K562 (cell line): Measurements from ENCODE around the gene SOAT2. TPM values are rescaled to one million over a fixed set of nuclear protein-coding genes. Genes with fewer than 3 reads are reported as not detected.
A peak's percentile ranks its signal among the peaks of the same experiment; 100 is the strongest.

ENCODE experiments used
- ARID3A ChIP-seq: IDR thresholded peaks from 2 replicates; pipeline ENCODE4 v1.6.1; 2012; ENCODE audit warnings: low read depth, low read length, improper control_type of control experiment, borderline replicate concordance
- CBX8 ChIP-seq: fragments of 200-600 bp; sonication (generic); IDR thresholded peaks from 2 replicates; pipeline ENCODE4 v1.6.1; 2012; ENCODE audit warnings: borderline replicate concordance, mixed run types, low read depth, mild to moderate bottlenecking, moderate library complexity, mixed read lengths, low read length, control low read depth, inconsistent platforms; ENCODE audit not compliant: poor library complexity, severe bottlenecking; ENCODE audit errors: extremely low read depth
- CHD1 ChIP-seq: fragments of 200-600 bp; sonication (generic); IDR thresholded peaks from one replicate; pipeline ENCODE4 v1.6.1; 2012; ENCODE audit warnings: mild to moderate bottlenecking, moderate library complexity, low read length, inconsistent platforms
- CHD4 ChIP-seq: fragments of 200-600 bp; sonication (generic); IDR thresholded peaks from 3 replicates; pipeline ENCODE4 v1.6.1; 2012; ENCODE audit warnings: low read depth, mild to moderate bottlenecking, mixed read lengths, low read length, inconsistent platforms; ENCODE audit not compliant: insufficient read depth, insufficient replicate concordance, poor library complexity, severe bottlenecking
- GABPA ChIP-seq: fragments of 200-800 bp; sonication (Bioruptor generic); conservative IDR thresholded peaks from 2 replicates; pipeline ENCODE4 v1.6.1; 2016; ENCODE audit warnings: low read depth, missing genetic modification characterization, missing compliant biosample characterization
- GABPB1 ChIP-seq: sonication (generic); formaldehyde crosslinking; IDR thresholded peaks from 2 replicates; pipeline ENCODE4 v1.8.0; 2022; ENCODE audit warnings: mild to moderate bottlenecking, missing genetic modification reagents
- GATAD2B ChIP-seq: fragments of 450-650 bp; IDR thresholded peaks from 2 replicates; pipeline ENCODE4 v1.6.1; 2017; ENCODE audit warnings: mild to moderate bottlenecking, borderline replicate concordance
- HDAC1 ChIP-seq, 2 experiments: fragments of 450-650 bp; IDR thresholded peaks; 2 replicates each; pipeline ENCODE4 v1.6.1; 2016 to 2017; ENCODE audit warnings: inconsistent platforms in 1 of 2, mild to moderate bottlenecking in 1 of 2, moderate library complexity in 1 of 2
- PHF8 ChIP-seq: fragments of 200-600 bp; sonication (generic); IDR thresholded peaks from 2 replicates; pipeline ENCODE4 v1.6.1; 2012; ENCODE audit warnings: mixed run types, mild to moderate bottlenecking, inconsistent platforms, low read length, moderate library complexity, borderline replicate concordance
- SMAD2 ChIP-seq: fragments of 150-350 bp; IDR thresholded peaks from 2 replicates; pipeline ENCODE4 v1.6.1; 2014; ENCODE audit warnings: low read depth, mild to moderate bottlenecking, low read length
- TSC22D4 ChIP-seq: fragments of 450-650 bp; IDR thresholded peaks from 2 replicates; pipeline ENCODE4 v1.6.1; 2016; ENCODE audit warnings: missing genetic modification characterization, missing biosample characterization, control low read depth
- U2AF1 ChIP-seq: fragments of 200-400 bp; formaldehyde crosslinking; optimal IDR thresholded peaks from 2 replicates; pipeline ENCODE3; 2017; ENCODE audit warnings: mild to moderate bottlenecking, low read depth, low read length, moderate library complexity
- ZFP36 ChIP-seq: fragments of 150-350 bp; IDR thresholded peaks from 2 replicates; pipeline ENCODE4 v1.6.1; 2018; ENCODE audit warnings: low read length, low read depth; ENCODE audit not compliant: partially characterized antibody
- ZNF785 ChIP-seq: fragments of 250-450 bp; sonication (Bioruptor Pico); IDR thresholded peaks from 2 replicates; pipeline ENCODE4 v1.4.0; 2020; ENCODE audit warnings: mild to moderate bottlenecking
- polyA plus RNA-seq, 8 experiments: library from polyadenylated mRNA; depleted of rRNA in 4 of 8; stranded (reverse) in 5 of 8; unstranded in 3 of 8; fragments of >200 nt; fragmentation: Nextera tagmentation in 2 of 8; fragmentation: Illumina TruSeq in 1 of 8; extraction: Ambion mirVana in 2 of 8; extraction: Trizol in 1 of 8; gene quantifications; 2 replicates each; pipeline versions ENCODE4 v1.2.1 to v1.2.3, GENCODE V29; 2011 to 2014; ENCODE audit warnings: inconsistent platforms in 1 of 8, missing spikeins in 1 of 8
- total RNA-seq, 7 experiments: library from RNA; depleted of rRNA in 6 of 7; stranded (reverse); fragments of >200 nt in 6 of 7; fragmentation: Illumina TruSeq in 2 of 7; extraction: Trizol in 2 of 7; gene quantifications; 2 replicates each; pipeline versions ENCODE4 v1.2.1 to v1.2.3, GENCODE V29; 2011 to 2021; ENCODE audit warnings: low replicate concordance in 1 of 7
- TF ChIP-seq, protein P1 (sequence below): fragments of 250-450 bp; sonication (Bioruptor Pico); IDR thresholded peaks from 2 replicates; pipeline ENCODE4 v1.5.0; 2020; ENCODE audit warnings: mild to moderate bottlenecking, borderline replicate concordance
- TF ChIP-seq, protein P2 (sequence below): fragments of 250-450 bp; sonication (Bioruptor Pico); IDR thresholded peaks from 2 replicates; pipeline ENCODE4 v1.4.0; 2020
- TF ChIP-seq, protein P3 (sequence below), 2 experiments: fragments of 450-650 bp; IDR thresholded peaks; 2 replicates each; pipeline ENCODE4 v1.6.1; 2018; ENCODE audit warnings: mild to moderate bottlenecking in 2 of 2, low read depth in 1 of 2; ENCODE audit not compliant: partially characterized antibody in 2 of 2

Gene SOAT2
- total and polyA plus RNA-seq, 9 of the 15 experiments (the other 6 are each of a cell fraction or from before 2014, with no cell fraction given), result 0.04 TPM; not detected in 8

DNA sequence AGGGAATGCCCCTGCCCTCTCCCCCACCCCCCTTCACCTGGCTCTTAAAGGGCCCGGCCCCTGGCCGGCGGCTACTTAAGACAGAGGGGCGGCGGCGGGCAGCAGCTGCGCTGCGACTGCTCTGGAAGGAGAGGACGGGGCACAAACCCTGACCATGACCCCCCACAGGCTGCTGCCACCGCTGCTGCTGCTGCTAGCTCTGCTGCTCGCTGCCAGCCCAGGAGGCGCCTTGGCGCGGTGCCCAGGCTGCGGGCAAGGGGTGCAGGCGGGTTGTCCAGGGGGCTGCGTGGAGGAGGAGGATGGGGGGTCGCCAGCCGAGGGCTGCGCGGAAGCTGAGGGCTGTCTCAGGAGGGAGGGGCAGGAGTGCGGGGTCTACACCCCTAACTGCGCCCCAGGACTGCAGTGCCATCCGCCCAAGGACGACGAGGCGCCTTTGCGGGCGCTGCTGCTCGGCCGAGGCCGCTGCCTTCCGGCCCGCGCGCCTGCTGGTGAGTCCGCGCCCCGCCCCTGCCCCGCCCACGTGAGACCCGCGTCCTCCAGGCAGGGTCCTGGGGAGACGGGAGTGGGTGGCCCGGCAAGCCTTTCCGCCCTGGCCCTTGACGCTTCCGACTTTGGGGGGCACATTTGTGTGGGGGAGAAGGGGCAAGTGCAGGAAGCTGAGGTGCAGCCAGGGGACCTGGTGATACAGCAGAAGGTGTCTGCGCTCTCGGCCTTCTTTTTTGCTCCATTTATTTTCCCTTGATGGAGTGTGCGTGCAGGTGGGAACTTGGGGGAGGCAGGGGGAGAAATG is 5.5 kb upstream of the SOAT2 start, which contains the start of gene IGFBP6 (continued):
- TF ChIP-seq, protein P1, sequence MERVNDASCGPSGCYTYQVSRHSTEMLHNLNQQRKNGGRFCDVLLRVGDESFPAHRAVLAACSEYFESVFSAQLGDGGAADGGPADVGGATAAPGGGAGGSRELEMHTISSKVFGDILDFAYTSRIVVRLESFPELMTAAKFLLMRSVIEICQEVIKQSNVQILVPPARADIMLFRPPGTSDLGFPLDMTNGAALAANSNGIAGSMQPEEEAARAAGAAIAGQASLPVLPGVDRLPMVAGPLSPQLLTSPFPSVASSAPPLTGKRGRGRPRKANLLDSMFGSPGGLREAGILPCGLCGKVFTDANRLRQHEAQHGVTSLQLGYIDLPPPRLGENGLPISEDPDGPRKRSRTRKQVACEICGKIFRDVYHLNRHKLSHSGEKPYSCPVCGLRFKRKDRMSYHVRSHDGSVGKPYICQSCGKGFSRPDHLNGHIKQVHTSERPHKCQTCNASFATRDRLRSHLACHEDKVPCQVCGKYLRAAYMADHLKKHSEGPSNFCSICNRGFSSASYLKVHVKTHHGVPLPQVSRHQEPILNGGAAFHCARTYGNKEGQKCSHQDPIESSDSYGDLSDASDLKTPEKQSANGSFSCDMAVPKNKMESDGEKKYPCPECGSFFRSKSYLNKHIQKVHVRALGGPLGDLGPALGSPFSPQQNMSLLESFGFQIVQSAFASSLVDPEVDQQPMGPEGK (CRISPR knock-in tag), result no peak
- TF ChIP-seq U2AF1 (no peak), ZFP36 (peak; percentile 17), CHD4 (peak; percentile 18), ZNF785 (CRISPR knock-in tag) (no peak), CHD1 (no peak), CBX8 (no peak), ARID3A (no peak), SMAD2 (no peak), GATAD2B (no peak), PHF8 (peak; percentile 57; the same call in 1 of the 2 replicates), GABPB1 (CRISPR knock-in tag) (no peak), GABPA (tag) (no peak), TSC22D4 (tag) (no peak), HDAC1 (IDR thresholded peaks at IDR 0.05) (peak in 1 of 2 experiments; percentile 49; a peak in 2 of 4 replicates)
- TF ChIP-seq, protein P2, sequence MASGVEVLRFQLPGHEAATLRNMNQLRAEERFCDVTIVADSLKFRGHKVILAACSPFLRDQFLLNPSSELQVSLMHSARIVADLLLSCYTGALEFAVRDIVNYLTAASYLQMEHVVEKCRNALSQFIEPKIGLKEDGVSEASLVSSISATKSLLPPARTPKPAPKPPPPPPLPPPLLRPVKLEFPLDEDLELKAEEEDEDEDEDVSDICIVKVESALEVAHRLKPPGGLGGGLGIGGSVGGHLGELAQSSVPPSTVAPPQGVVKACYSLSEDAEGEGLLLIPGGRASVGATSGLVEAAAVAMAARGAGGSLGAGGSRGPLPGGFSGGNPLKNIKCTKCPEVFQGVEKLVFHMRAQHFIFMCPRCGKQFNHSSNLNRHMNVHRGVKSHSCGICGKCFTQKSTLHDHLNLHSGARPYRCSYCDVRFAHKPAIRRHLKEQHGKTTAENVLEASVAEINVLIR, result no peak
- TF ChIP-seq, protein P3, sequence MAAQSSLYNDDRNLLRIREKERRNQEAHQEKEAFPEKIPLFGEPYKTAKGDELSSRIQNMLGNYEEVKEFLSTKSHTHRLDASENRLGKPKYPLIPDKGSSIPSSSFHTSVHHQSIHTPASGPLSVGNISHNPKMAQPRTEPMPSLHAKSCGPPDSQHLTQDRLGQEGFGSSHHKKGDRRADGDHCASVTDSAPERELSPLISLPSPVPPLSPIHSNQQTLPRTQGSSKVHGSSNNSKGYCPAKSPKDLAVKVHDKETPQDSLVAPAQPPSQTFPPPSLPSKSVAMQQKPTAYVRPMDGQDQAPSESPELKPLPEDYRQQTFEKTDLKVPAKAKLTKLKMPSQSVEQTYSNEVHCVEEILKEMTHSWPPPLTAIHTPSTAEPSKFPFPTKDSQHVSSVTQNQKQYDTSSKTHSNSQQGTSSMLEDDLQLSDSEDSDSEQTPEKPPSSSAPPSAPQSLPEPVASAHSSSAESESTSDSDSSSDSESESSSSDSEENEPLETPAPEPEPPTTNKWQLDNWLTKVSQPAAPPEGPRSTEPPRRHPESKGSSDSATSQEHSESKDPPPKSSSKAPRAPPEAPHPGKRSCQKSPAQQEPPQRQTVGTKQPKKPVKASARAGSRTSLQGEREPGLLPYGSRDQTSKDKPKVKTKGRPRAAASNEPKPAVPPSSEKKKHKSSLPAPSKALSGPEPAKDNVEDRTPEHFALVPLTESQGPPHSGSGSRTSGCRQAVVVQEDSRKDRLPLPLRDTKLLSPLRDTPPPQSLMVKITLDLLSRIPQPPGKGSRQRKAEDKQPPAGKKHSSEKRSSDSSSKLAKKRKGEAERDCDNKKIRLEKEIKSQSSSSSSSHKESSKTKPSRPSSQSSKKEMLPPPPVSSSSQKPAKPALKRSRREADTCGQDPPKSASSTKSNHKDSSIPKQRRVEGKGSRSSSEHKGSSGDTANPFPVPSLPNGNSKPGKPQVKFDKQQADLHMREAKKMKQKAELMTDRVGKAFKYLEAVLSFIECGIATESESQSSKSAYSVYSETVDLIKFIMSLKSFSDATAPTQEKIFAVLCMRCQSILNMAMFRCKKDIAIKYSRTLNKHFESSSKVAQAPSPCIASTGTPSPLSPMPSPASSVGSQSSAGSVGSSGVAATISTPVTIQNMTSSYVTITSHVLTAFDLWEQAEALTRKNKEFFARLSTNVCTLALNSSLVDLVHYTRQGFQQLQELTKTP (IDR thresholded peaks at IDR 0.05; ENCODE audit: low read depth in 1 of 2, partially characterized antibody in 2 of 2), result no peak
